Activated CD4-positive, alpha-beta T cell treated with anti-CD3 and anti-CD28 coated beads for 36 hours (primary cell): ENCODE data around the gene HTRA2. TPM values are rescaled to one million over a fixed set of nuclear protein-coding genes. Genes with fewer than 3 reads are reported as not detected.
A peak's percentile ranks its signal among the peaks of the same experiment; 100 is the strongest.
"Not testable (repeated sequence)": the region's sequence is repeated elsewhere in the genome, so short reads cannot be mapped to it uniquely, and the experiment has no call there.

ENCODE experiments used
- ATAC-seq: fragments of 200-7000 bp; cut with Tn5 transposase; one replicate; pipeline ENCODE4 v1.10.0; 2021; ENCODE audit warnings: mild to moderate bottlenecking, moderate library complexity
- CTCF ChIA-PET: fragments of 350-600 bp; sonication (Branson Sonifier 250); formaldehyde crosslinking; loops from one replicate; lab custom pipeline; 2021; ENCODE audit warnings: antibody characterized with exemption; lab: Charles Lee
- POLR2A ChIA-PET: fragments of 350-600 bp; sonication (Branson Sonifier 250); formaldehyde crosslinking; loops from one replicate; lab custom pipeline; 2021; ENCODE audit warnings: antibody characterized with exemption, inconsistent platforms; lab: Charles Lee
- DNase-seq: peaks from one replicate; pipeline ENCODE4 v3.0.0-alpha.2; 2020
- H3K27ac Mint-ChIP-seq: one replicate; pipeline ENCODE4 v1.8.0; 2021; ENCODE audit warnings: mixed read lengths
- H3K27me3 Mint-ChIP-seq: one replicate; pipeline ENCODE4 v1.8.0; 2021; ENCODE audit warnings: mixed read lengths
- H3K36me3 Mint-ChIP-seq: one replicate; pipeline ENCODE4 v1.8.0; 2021; ENCODE audit warnings: low read depth, mixed read lengths
- H3K4me1 Mint-ChIP-seq: one replicate; pipeline ENCODE4 v1.8.0; 2021; ENCODE audit warnings: mixed read lengths
- H3K4me3 Mint-ChIP-seq: one replicate; pipeline ENCODE4 v1.8.0; 2021; ENCODE audit warnings: mild to moderate bottlenecking, moderate library complexity, mixed read lengths
- H3K9me3 Mint-ChIP-seq: one replicate; pipeline ENCODE4 v1.8.0; 2021; ENCODE audit warnings: low read depth, mixed read lengths
- intact Hi-C, 2 experiments: fragments of 100-400 bp; cut with DNase I in 1 of 2; cut with micrococcal nuclease in 1 of 2; formaldehyde crosslinking; loops; one replicate each; pipeline versions ENCODE4 v1.14.2 to v1.15.1; 2022 to 2024; cut with DNase I, micrococcal nuclease
- total RNA-seq, 2 experiments: library from RNA; stranded (reverse); gene quantifications; one replicate each; pipeline ENCODE4 v1.2.3, GENCODE V29; 2021

HTRA2 gene
- total RNA-seq: 10 to 100 TPM; 43.5 to 47.7 TPM

- ATAC-seq (peak; percentile 90), DNase-seq (peak; percentile 97)
- peak within 1 kb of the TSS; percentile 100 for H3K4me3 Mint-ChIP-seq
- intact Hi-C loops: loop anchor here (1.0 to 5.0 kb wide), 14 partner anchors 19 to 792 kb away; partner anchors contain the start of genes DOK1 (in 2 of the 2), MRPL53 (in 2 of the 2), PCGF1 (in 2 of the 2) and TTC31 (in 2 of the 2)
- CTCF ChIA-PET: interaction anchor here (0.5 to 4.9 kb wide), 7 partner anchors 12 to 119 kb away, joined by 3 to 33 read pairs (median 3); partner anchors contain the start of genes CCDC142, INO80B, TTC31 and WBP1
- POLR2A ChIA-PET: interaction anchor here (0.6 to 1.7 kb wide), 5 partner anchors 14 to 75 kb away, joined by 3 to 11 read pairs (median 4); partner anchors contain the start of genes CCDC142, INO80B, TTC31 and WBP1
- peaks cover 35% of the 10 kb centered on the region for H3K4me1 Mint-ChIP-seq
- peaks cover 54% of the 10 kb centered on the region for H3K36me3 Mint-ChIP-seq
- peak within 1 kb of the TSS; percentile 98 for H3K27ac Mint-ChIP-seq
- no peaks in the 10 kb centered on the region for H3K9me3 Mint-ChIP-seq
- H3K27me3 Mint-ChIP-seq: no peaks in the 10 kb centered on the region
These were observed at the start of gene HTRA2, which contains the start of gene AUP1 for GRCh38 chr2:74529357-74530238. Gene HTRA2, plus strand, starts transcription at chr2:74529933. Its CDS starts 74 bp downstream, at chr2:74530007. Gene AUP1, minus strand, starts transcription at chr2:74529706. Its CDS starts 77 bp downstream, at chr2:74529629.

- no peak overlapping the region for H3K27ac Mint-ChIP-seq
- ATAC-seq (no peak), DNase-seq (no peak)
- peaks cover 31% of the 10 kb centered on the region for H3K4me1 Mint-ChIP-seq
- peaks cover 19% of the 10 kb centered on the region for H3K36me3 Mint-ChIP-seq
- H3K4me3 Mint-ChIP-seq: peak overlapping the region; percentile 90
- no peaks in the 10 kb centered on the region for H3K27me3 Mint-ChIP-seq
- intact Hi-C loops: no loop called here
- POLR2A ChIA-PET: interaction anchor here (0.5 to 3.2 kb wide), 5 partner anchors 9 to 100 kb away, joined by 3 to 18 read pairs (median 6); partner anchors contain the start of genes INO80B, MRPL53 and WBP1
- H3K9me3 Mint-ChIP-seq: no peaks in the 10 kb centered on the region
- CTCF ChIA-PET: interaction anchor here (0.7 to 5.2 kb wide), 14 partner anchors 8 to 657 kb away, joined by 3 to 62 read pairs (median 3); partner anchors contain the start of genes AUP1, HTRA2, INO80B and LBX2
These were observed 48.3 kb upstream of the HTRA2 start for GRCh38 chr2:74481431-74481830.

DNA sequence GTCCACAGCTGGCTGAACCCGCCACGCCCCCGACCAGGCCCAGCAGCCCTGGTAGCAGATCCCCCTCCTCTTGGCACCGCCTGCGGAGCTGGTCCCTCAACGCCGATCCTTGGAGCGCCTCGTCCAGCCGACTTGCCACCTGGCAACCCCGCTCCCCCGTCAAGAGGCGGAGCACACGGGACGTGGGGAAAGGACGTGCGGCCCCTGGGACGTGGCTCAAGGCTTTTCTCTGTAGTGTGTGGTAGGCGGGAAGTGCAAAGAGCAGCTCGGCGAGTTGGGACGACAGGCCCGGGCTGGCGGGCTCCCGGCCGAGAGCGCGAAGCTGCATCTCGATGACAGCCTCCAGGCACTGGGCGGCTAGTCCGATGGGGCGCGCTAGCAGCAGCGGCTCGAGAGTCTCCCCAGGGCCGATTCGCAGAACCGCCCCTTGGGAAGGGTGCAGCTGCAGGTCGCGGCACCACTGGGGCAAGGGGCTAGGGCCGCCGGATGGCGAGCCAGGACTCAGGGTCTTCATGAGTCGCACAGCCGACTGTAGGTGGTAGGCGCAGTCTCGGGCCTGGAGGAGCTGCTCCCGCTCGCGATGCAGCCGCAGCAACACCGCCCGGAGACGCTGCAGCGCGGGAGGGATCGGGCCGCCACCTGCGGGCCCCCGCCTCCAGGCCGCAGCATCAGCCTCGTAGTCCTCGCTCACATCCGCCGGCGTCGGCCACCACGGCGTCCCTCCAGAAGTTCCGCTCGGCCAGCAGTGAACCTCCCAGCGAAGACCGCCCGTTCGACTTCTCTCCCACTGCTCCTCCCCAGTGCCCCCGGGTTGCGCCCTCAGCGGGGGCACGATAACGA lies 47.6 kb upstream of the HTRA2 start:
- DNase-seq (peak; percentile 75), ATAC-seq (peak; percentile 37)
- Mint-ChIP-seq H3K9me3 (no peaks in the 10 kb centered on the region), H3K27ac (peak overlapping the region; percentile 99), H3K4me3 (peak overlapping the region; percentile 90), H3K27me3 (no peaks in the 10 kb centered on the region), H3K36me3 (peaks cover 21% of the 10 kb centered on the region), H3K4me1 (peaks cover 31% of the 10 kb centered on the region)
- ChIA-PET CTCF (interaction anchor here (0.5 to 5.2 kb wide), 20 partner anchors 9 to 658 kb away, joined by 3 to 62 read pairs (median 4); partner anchors contain the start of genes AUP1, DQX1, HTRA2 and INO80B), POLR2A (interaction anchor here (0.5 to 3.2 kb wide), 7 partner anchors 9 to 100 kb away, joined by 3 to 18 read pairs (median 3); partner anchors contain the start of genes AUP1, HTRA2, INO80B and MRPL53)
- intact Hi-C loops: loop anchor here (1.0 to 2.0 kb wide), 6 partner anchors 10 to 1097 kb away; partner anchors contain the start of genes ALMS1 (in 1 of the 2), C2orf81 (in 1 of the 2), DOK1 (in 1 of the 2) and INO80B (in 1 of the 2)

DNA sequence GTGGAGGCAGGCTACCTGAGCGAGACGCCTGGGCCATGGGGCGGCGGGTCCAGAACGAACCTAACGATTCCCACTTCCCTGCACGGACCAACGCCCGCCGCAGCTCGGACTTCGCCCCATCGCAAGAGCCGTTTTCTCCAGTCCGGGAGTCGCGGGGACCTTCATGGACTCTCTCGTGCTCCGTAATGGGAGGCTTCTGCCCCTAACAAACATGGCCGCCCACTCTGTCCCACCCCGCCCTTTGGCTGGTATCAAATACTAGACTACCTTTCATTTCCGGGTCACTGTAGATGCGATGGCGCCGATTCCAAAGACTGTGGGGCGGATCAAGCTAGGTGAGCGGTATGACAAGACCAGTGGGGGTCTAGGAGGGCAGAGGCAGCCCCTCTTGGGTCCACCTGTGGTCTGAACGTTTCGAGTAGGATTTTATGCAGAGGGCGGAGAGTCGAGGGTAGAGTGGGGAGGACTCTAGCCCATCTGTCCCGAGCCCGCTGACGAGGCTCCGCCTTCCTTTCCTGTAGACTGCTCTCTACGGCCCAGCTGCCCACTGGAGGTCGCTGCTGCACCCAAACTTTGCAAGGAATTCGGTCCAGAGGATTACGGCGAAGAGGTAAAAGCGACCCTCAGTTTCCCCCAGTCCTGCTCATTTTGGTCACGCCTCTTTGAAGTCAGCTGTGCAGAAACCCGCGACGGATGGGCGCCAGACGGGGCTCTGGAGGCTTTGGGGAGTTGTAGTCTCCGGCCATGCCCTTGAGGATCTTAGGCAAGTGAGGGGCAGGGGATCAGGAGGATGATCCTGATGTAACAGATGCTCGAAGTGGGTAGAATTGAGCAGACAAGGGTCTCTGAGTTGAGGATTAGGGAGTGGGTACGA lies 46.7 kb upstream of the HTRA2 start, which contains the start of the genes CCDC142 and TTC31:
CCDC142 (minus strand) TSS at position 198 of the 874 bp plus-strand sequence; CDS start at position 37, 161 bp downstream.
TTC31 (plus strand) TSS at position 281 of the 874 bp plus-strand sequence; CDS start at position 296, 15 bp downstream.
- ChIA-PET CTCF (interaction anchor here (0.5 to 5.2 kb wide), 18 partner anchors 10 to 141 kb away, joined by 3 to 62 read pairs (median 4); partner anchors contain the start of genes AUP1, DQX1, HTRA2 and INO80B), POLR2A (interaction anchor here (0.5 to 3.2 kb wide), 5 partner anchors 10 to 169 kb away, joined by 3 to 18 read pairs (median 6); partner anchors contain the start of genes AUP1, HTRA2, INO80B and MRPL53)
- Mint-ChIP-seq H3K27me3 (no peaks in the 10 kb centered on the region), H3K27ac (peak within 1 kb of the TSS; percentile 99), H3K4me1 (peaks cover 31% of the 10 kb centered on the region), H3K36me3 (peaks cover 17% of the 10 kb centered on the region), H3K4me3 (peak within 1 kb of the TSS; percentile 90), H3K9me3 (no peaks in the 10 kb centered on the region)
- peak; percentile 96 for DNase-seq
- intact Hi-C loops: loop anchor here (1.0 to 2.0 kb wide), 15 partner anchors 11 to 1098 kb away; partner anchors contain the start of genes AUP1 (in 2 of the 2), C2orf81 (in 2 of the 2), DOK1 (in 2 of the 2) and HTRA2 (in 2 of the 2)
- ATAC-seq: peak; percentile 95

- DNase-seq, POLR2A ChIA-PET, H3K27me3 Mint-ChIP-seq, H3K9me3 Mint-ChIP-seq, ATAC-seq: not testable (repeated sequence)
- intact Hi-C loops: loop anchor here (1.0 to 2.0 kb wide), 15 partner anchors 11 to 1099 kb away; partner anchors contain the start of genes AUP1 (in 2 of the 2), C2orf81 (in 2 of the 2), DOK1 (in 2 of the 2) and HTRA2 (in 2 of the 2)
- CTCF ChIA-PET: interaction anchor here (0.6 to 5.2 kb wide), 13 partner anchors 11 to 728 kb away, joined by 3 to 62 read pairs (median 6); partner anchors contain the start of genes AUP1, HTRA2, INO80B and LBX2
- Mint-ChIP-seq H3K27ac (peak overlapping the region; percentile 99), H3K4me3 (peak overlapping the region; percentile 90), H3K4me1 (peaks cover 31% of the 10 kb centered on the region), H3K36me3 (peaks cover 17% of the 10 kb centered on the region)
These were observed 46.0 kb upstream of the HTRA2 start for GRCh38 chr2:74483675-74484164.

GRCh38 chr2:74486141-74486540 lies 43.6 kb upstream of the HTRA2 start:
- intact Hi-C loops: no loop called here
- ChIA-PET CTCF (no interaction called here), POLR2A (no interaction called here)
- no peaks in the 10 kb centered on the region for H3K9me3 Mint-ChIP-seq
- no peak overlapping the region for H3K4me3 Mint-ChIP-seq
- peaks cover 23% of the 10 kb centered on the region for H3K36me3 Mint-ChIP-seq
- no peaks in the 10 kb centered on the region for H3K27me3 Mint-ChIP-seq
- H3K4me1 Mint-ChIP-seq: peaks cover 16% of the 10 kb centered on the region
- DNase-seq: no peak
- H3K27ac Mint-ChIP-seq: no peak overlapping the region
- ATAC-seq: no peak

DNA sequence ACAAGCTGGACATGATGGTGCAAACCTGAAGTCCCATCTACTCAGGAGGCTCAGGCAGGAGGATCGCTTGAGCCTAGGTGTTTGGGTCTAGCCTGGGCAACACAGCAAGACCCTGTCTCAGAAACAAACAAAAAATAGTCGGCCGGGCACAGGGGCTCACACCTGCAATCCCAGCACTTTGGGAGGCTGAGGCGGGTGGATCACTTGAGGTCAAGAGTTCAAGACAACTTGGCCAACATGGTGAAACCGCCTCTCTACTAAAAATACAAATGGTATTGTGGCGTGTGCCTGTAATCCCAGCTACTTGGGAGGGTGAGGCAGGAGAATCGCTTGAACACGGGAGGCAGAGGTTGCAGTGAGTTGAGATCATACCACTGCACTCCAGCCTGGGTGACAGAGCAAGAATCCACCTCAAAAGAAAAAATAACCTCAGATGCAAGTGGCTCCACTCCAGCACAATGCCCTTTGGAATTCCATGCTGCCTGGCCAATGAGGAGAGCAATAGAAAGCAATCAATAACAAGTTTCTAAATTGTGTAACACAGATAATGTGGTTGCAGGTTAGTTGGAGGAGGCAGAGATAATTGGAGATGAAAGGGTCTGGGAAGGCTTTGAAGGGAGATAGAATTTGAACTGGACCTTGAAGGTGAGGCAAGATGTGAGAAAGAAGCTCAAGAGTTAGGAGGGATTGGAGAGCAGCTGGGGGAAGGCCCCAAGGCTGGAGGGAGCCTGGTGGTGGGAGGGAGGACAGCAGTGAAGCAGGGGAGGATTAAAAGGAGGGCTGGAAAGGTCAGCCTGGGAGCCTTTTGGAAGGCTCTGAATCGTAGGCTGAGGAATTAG lies 40.9 kb upstream of the HTRA2 start:
- Mint-ChIP-seq H3K27ac (no peak overlapping the region), H3K36me3 (peaks cover 34% of the 10 kb centered on the region), H3K9me3 (no peaks in the 10 kb centered on the region), H3K27me3 (no peaks in the 10 kb centered on the region), H3K4me3 (no peak overlapping the region), H3K4me1 (peaks cover 4% of the 10 kb centered on the region)
- intact Hi-C loops: no loop called here
- CTCF ChIA-PET: interaction anchor here (0.5 to 1.7 kb wide), 3 partner anchors 8 to 15 kb away, joined by 3 to 5 read pairs (median 5); no protein-coding TSS in a partner anchor
- ATAC-seq: no peak
- no peak for DNase-seq
- POLR2A ChIA-PET: interaction anchor here (0.6 kb wide), 1 partner anchor 70 kb away, joined by 13 read pairs; no protein-coding TSS in a partner anchor

GRCh38 chr2:74489906-74490305 lies 39.8 kb upstream of the HTRA2 start:
- ATAC-seq: no peak
- ChIA-PET POLR2A (no interaction called here), CTCF (interaction anchor here (1.0 to 1.1 kb wide), 2 partner anchors 11 to 96 kb away, joined by 5 read pairs; no protein-coding TSS in a partner anchor)
- H3K36me3 Mint-ChIP-seq: peaks cover 36% of the 10 kb centered on the region
- intact Hi-C loops: no loop called here
- DNase-seq: no peak
- no peaks in the 10 kb centered on the region for H3K27me3 Mint-ChIP-seq
- H3K27ac Mint-ChIP-seq: no peak overlapping the region
- no peaks in the 10 kb centered on the region for H3K9me3 Mint-ChIP-seq
- no peak overlapping the region for H3K4me3 Mint-ChIP-seq
- H3K4me1 Mint-ChIP-seq: no peaks in the 10 kb centered on the region
